Mucosa of stomach (tissue), 1 donor: Measurements from ENCODE around the gene HTR3A.
A peak's percentile ranks its signal among the peaks of the same experiment; 100 is the strongest.

Experiments
- H3K27me3 ChIP-seq: one replicate; pipeline ENCODE4 v1.7.0; 2013; ENCODE audit warnings: mild to moderate bottlenecking, low read length; ENCODE audit not compliant: control insufficient read depth, insufficient read depth
- H3K36me3 ChIP-seq: one replicate; pipeline ENCODE4 v1.7.0; 2013; ENCODE audit warnings: low read length; ENCODE audit not compliant: control insufficient read depth, insufficient read depth
- H3K4me1 ChIP-seq: one replicate; pipeline ENCODE4 v1.7.0; 2013; ENCODE audit warnings: mild to moderate bottlenecking, low read length; ENCODE audit not compliant: control insufficient read depth, insufficient read depth
- H3K4me3 ChIP-seq: one replicate; pipeline ENCODE4 v1.7.0; 2013; ENCODE audit warnings: low read length
- H3K9ac ChIP-seq: one replicate; pipeline ENCODE4 v1.7.0; 2013; ENCODE audit warnings: mild to moderate bottlenecking, low read length, moderate library complexity
- H3K9me3 ChIP-seq: one replicate; pipeline ENCODE4 v1.7.0; 2013; ENCODE audit warnings: mild to moderate bottlenecking, low read length, moderate library complexity; ENCODE audit not compliant: control insufficient read depth
- donor health status: Pancreatic carcinoma.

The HTR3A gene

GRCh38 chr11:114027391-114027790 lies 52.5 kb downstream of the HTR3A start:
- no peak overlapping the region for H3K4me3 ChIP-seq
- peaks cover 10% of the 10 kb centered on the region for H3K27me3 ChIP-seq
- H3K4me1 ChIP-seq = no peaks in the 10 kb centered on the region
- H3K9ac ChIP-seq = no peak overlapping the region
- H3K36me3 ChIP-seq = no peaks in the 10 kb centered on the region
- no peaks in the 10 kb centered on the region for H3K9me3 ChIP-seq

GRCh38 chr11:114027926-114028325 lies 53.0 kb downstream of the HTR3A start:
- Histone ChIP-seq H3K27me3 (peaks cover 10% of the 10 kb centered on the region), H3K36me3 (no peaks in the 10 kb centered on the region), H3K9me3 (no peaks in the 10 kb centered on the region), H3K9ac (no peak overlapping the region), H3K4me1 (no peaks in the 10 kb centered on the region), H3K4me3 (no peak overlapping the region)

- Histone ChIP-seq H3K9ac (no peak overlapping the region), H3K9me3 (no peaks in the 10 kb centered on the region), H3K36me3 (no peaks in the 10 kb centered on the region), H3K4me3 (no peak overlapping the region), H3K4me1 (peaks cover 7% of the 10 kb centered on the region), H3K27me3 (peaks cover 23% of the 10 kb centered on the region)
These were observed 56.5 kb downstream of the HTR3A start for GRCh38 chr11:114031246-114031966.

- Histone ChIP-seq H3K27me3 (peaks cover 24% of the 10 kb centered on the region), H3K4me1 (peaks cover 8% of the 10 kb centered on the region), H3K36me3 (no peaks in the 10 kb centered on the region), H3K4me3 (no peak overlapping the region), H3K9me3 (no peaks in the 10 kb centered on the region), H3K9ac (no peak overlapping the region)
These were observed 57.0 kb downstream of the HTR3A start for GRCh38 chr11:114031967-114032320.

GRCh38 chr11:114033066-114033465 lies 58.2 kb downstream of the HTR3A start:
- peaks cover 24% of the 10 kb centered on the region for H3K27me3 ChIP-seq
- H3K9ac ChIP-seq = no peak overlapping the region
- no peaks in the 10 kb centered on the region for H3K9me3 ChIP-seq
- H3K36me3 ChIP-seq = no peaks in the 10 kb centered on the region
- peaks cover 8% of the 10 kb centered on the region for H3K4me1 ChIP-seq
- H3K4me3 ChIP-seq = no peak overlapping the region

GRCh38 chr11:114033572-114033971 lies 58.7 kb downstream of the HTR3A start:
- H3K4me1 ChIP-seq = peaks cover 8% of the 10 kb centered on the region
- no peak overlapping the region for H3K4me3 ChIP-seq

GRCh38 chr11:114034956-114035355 lies 60.0 kb downstream of the HTR3A start:
- H3K9ac ChIP-seq = no peak overlapping the region
- no peaks in the 10 kb centered on the region for H3K9me3 ChIP-seq

More at GRCh38 chr11:114033572-114033971, 58.7 kb downstream of the HTR3A start:
- Histone ChIP-seq H3K9ac (no peak overlapping the region), H3K27me3 (peaks cover 24% of the 10 kb centered on the region), H3K9me3 (no peaks in the 10 kb centered on the region), H3K36me3 (no peaks in the 10 kb centered on the region)

GRCh38 chr11:114036147-114036811 lies 61.4 kb downstream of the HTR3A start:
- Histone ChIP-seq H3K9ac (peak overlapping the region; percentile 59), H3K4me3 (no peak overlapping the region)

More at GRCh38 chr11:114034956-114035355, 60.0 kb downstream of the HTR3A start:
- Histone ChIP-seq H3K4me3 (no peak overlapping the region), H3K36me3 (no peaks in the 10 kb centered on the region), H3K27me3 (peaks cover 16% of the 10 kb centered on the region), H3K4me1 (peaks cover 8% of the 10 kb centered on the region)

GRCh38 chr11:114036958-114037357 lies 62.0 kb downstream of the HTR3A start:
- no peak overlapping the region for H3K4me3 ChIP-seq

More at GRCh38 chr11:114036147-114036811, 61.4 kb downstream of the HTR3A start:
- no peaks in the 10 kb centered on the region for H3K36me3 ChIP-seq
- H3K4me1 ChIP-seq = peaks cover 8% of the 10 kb centered on the region
- peaks cover 14% of the 10 kb centered on the region for H3K27me3 ChIP-seq
- no peaks in the 10 kb centered on the region for H3K9me3 ChIP-seq

GRCh38 chr11:114039551-114039950 lies 64.6 kb downstream of the HTR3A start:
- Histone ChIP-seq H3K36me3 (no peaks in the 10 kb centered on the region), H3K4me1 (peaks cover 8% of the 10 kb centered on the region), H3K4me3 (no peak overlapping the region), H3K27me3 (peaks cover 12% of the 10 kb centered on the region), H3K9ac (no peak overlapping the region), H3K9me3 (no peaks in the 10 kb centered on the region)

More at GRCh38 chr11:114036958-114037357, 62.0 kb downstream of the HTR3A start:
- peaks cover 14% of the 10 kb centered on the region for H3K27me3 ChIP-seq
- peaks cover 8% of the 10 kb centered on the region for H3K4me1 ChIP-seq
- no peaks in the 10 kb centered on the region for H3K9me3 ChIP-seq
- no peak overlapping the region for H3K9ac ChIP-seq
- H3K36me3 ChIP-seq = no peaks in the 10 kb centered on the region
